GM15510 (cell line): ENCODE results near the gene NEK1.

Experiments used
- POLR2A ChIP-seq: IDR thresholded peaks from 3 replicates; pipeline ENCODE4 v1.6.1; 2011; ENCODE audit warnings: borderline replicate concordance; ENCODE audit not compliant: insufficient read length; ENCODE audit errors: extremely low read depth

The NEK1 gene

DNA sequence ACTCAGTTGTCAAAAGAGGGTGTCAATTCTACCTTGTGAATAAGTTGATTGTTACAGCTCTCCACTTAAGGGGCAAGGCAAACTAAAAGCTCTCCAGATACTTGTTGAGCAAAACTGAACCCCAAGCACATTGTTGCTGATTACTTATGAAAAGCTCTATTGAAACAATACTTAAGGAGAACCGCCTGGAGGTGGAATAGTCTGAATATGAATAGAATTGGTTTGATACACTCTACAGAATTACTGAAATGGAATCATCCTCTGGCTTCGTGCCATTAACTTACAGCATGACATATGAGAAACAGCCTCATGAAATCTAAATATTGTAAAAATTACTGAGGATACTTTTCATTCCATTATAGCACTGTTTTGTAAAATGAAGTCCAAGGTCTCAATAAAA lies 214.6 kb downstream of the NEK1 start:
- no peak for TF ChIP-seq POLR2A

DNA sequence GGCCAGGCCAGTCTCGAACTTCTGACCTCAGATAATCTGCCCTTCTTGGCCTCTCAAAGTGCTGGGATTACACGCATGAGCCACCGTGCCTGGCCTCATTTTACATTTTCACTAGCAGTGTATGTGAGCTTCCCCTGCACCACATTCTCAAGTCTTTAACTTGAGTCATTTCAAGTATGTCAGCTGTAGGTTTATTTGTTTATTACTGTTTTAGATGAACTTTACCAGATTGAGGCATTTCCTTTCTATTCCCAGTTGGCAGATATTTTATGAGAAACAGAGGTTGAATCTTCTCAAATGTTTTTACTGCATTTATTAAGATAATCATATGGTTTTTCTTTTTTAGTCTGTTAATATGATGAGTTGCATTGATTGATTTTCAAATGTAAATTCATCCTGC lies 227.0 kb downstream of the NEK1 start:
- TF ChIP-seq POLR2A, result no peak

DNA sequence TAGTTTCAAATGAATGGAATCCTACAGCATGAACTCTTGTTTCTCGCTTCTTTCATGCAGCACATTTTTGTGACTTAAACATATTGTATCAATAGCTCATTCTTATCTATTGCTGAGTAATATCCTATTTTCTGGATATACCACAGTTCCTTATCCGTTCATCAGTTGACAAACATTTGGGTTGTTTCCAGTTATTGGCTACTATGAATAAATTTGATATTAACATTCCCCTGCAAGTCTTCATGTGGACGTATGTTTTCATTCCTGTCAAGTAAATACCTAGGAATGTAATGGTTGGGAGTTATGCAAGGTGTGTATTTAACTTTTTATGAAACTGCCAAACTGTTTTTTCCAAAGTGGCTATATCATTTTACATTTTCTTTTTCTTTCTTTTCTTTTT lies 227.6 kb downstream of the NEK1 start:
- no peak for TF ChIP-seq POLR2A

DNA sequence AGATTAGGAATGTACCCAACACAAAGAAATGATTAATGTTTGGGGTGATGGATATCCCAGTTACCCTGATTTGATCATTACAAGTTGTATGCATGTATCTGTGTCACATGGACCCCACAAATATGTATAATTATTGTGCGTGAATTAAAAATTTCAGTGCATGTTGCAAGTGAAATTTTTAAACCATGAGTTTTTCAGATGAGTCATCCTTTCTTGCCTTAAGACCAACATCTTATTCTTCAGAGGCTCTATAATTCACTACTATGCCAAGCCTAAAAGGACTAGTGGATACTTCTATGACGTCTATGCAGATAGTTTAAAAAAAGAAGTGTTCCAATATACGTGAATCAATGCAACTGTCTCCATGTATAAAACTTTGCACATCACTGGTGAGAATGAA lies 228.7 kb downstream of the NEK1 start:
- TF ChIP-seq POLR2A, result no peak

DNA sequence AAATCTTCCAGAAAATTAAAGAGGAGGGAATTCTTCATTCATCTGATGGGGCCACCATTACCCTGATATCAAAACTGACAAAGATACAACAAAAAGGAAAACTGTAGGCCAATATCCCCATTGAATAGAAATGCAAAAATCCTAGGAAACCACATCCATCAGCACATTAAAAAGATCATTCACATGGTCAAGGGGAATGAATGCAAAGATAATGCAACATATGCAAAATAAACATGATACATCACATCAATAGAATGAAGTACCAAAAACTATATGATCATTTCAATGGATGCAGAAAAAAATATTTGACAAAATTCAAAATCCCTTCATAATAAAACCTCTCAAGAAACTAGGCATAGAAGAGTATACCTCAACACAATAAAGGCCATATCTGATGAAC lies 232.7 kb downstream of the NEK1 start:
- no peak for TF ChIP-seq POLR2A

DNA sequence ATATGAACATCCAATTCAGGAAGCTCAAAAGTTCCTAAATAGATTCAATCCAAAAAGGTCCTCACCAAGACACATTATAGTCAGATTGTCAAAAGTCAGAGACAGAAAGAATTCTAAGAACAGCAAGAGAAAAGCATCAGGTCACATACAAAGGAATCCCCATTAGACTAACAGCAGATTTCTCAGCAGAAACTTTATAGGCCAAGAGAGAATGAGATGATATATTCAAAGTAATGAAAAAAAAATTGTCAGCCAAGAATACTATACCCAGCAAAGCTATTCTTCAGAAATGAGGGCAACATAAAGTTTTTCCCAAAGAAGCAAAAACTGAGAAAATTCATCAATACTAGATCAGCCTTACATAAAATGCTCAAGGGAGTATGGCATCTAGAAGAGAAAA lies 235.0 kb downstream of the NEK1 start:
- TF ChIP-seq POLR2A, result no peak

DNA sequence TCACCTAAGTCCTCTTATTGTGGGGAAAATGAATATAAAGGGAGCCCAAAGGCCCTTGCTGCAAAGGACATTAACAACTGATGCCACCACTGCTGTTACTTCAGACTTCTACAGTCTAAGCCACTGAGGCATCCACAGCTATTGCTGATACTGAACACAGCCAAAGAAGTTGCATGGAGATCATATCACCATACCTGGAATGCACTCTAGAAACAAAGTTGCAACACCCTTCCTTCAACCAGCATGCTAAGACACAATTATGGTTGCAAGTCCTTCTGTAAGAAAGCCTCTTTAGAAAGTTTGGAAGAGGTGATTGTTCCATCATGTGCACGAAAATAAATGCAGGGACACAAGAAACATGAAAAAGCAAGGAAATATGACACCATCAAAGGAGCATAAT lies 236.0 kb downstream of the NEK1 start:
- TF ChIP-seq POLR2A, result no peak

DNA sequence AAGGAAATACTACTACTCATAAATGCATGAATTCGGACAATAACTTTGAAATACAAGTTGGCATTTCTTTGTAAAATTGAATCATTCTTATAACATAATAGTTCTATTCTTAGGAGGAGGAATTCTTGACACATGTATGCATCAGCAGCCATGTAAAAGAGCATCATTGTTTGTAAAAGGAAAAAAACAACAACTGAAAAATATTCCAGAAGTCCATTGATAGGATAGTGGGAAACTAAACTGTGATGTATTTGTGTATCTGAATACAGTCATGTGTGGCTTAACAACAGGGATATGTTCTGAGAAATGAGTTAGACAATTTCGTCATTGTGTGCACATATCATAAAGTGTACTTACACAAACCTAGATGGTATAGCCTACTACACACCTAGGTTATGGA lies 239.6 kb downstream of the NEK1 start:
- TF ChIP-seq POLR2A, result no peak

DNA sequence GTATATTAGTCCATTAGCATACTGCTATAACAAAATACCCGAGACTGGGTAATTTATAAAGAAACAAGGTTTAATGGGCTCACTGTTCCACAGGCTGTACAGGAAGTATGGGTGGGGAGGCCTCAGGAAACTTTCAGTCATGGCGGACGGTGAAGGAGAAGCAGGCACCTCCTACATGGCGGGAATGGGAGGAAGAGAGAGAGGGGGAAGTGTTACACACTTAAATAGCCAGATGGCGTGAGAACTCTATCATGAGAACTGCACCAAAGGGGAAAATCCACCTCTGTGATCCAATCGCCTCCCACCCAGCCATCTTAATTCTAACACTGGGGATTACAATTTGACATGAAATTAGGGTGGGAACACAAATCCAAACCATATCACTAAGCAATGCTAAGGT lies 242.7 kb downstream of the NEK1 start:
- TF ChIP-seq POLR2A, result no peak

DNA sequence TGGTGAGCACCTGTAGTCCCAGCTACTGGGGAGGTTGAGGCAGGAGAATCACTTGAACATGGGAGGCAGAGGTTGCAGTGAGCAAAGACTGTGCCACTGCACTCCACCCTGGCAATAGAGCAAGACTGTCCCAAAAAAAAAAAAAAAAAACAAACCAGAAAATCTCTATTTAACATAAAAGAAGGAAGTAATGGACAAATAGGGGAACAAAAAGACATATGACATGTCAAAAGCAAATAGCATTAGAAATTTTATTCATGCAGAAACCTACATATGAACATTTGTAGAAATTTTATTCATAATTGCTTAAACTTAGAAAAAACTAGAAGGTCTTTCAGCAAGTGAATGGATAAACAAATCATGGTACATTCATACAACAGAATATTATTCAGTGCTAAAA lies 244.6 kb downstream of the NEK1 start:
- no peak for TF ChIP-seq POLR2A

DNA sequence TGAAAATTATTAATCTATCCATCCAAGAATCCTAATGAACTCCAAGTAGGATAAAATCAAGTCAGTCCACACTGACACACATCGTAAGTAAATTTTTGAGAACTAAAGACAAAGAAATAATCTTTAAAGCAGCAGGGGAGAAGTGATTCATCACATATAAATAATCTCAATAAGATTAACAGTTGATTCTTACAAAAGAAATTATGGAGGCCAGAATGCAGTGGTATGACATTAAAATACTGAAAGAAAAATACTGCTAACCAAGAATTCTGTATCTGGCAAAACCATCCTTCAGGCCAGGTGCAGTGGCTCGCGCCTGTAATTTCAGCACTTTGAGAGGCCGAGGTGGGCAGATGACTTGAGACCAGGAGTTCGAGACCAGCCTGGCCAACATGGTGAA lies 245.6 kb downstream of the NEK1 start:
- no peak for TF ChIP-seq POLR2A

DNA sequence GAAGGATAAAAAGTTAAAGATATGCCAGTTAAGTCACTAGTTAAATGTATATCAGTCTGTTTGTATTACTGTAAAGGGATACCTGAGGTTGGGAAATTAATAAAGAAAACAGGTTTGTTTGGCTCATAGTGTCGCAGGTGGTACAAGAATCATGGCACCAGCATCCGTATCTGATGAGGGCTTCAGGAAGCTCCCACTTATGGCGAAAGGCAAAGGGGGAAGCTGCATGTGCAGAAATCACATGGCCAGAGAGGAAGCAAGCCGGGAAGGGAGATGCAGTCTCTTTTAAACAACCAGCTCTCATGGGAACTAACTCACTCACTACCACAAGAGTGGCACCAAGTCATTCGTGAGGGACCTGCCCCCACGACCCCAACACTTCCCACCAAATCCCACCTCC lies 249.8 kb downstream of the NEK1 start:
- TF ChIP-seq POLR2A, result no peak

DNA sequence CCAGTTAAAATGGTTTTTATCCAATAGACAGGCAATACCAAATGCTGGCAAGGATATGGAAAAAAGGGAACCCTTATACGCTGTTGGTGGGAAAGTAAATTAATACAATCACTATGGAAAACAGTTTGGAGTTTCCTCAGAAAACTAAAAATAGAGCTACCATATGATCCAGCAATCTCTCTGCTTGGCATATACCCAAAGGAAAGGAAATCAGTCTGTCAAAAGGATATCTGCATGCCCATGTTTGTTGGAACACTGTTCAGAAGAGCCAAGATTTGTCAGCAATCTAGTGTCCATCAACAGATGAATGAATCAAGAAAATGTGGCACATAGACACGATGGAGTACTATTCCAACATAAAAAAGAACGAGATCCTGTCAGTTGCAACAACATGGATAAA lies 250.6 kb downstream of the NEK1 start:
- no peak for TF ChIP-seq POLR2A

DNA sequence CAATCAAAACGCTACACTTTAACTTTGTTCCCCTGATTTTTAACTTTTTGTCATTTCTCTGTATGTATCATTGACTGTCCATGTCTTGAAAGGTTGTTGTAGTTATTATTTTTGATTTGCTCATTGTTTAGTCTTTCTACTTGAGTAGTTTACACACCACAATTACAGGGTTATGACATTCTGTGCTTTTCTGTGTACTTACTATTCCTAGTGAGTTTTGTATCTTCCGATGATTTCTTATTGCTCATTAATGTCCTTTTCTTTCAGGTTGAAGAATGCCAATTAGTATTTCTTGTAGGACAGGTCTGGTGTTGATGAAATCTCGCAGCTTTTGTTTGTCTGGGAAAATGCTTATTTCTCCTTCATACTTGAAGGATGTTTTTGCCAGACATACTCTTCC lies 252.4 kb downstream of the NEK1 start:
- TF ChIP-seq POLR2A, result no peak

DNA sequence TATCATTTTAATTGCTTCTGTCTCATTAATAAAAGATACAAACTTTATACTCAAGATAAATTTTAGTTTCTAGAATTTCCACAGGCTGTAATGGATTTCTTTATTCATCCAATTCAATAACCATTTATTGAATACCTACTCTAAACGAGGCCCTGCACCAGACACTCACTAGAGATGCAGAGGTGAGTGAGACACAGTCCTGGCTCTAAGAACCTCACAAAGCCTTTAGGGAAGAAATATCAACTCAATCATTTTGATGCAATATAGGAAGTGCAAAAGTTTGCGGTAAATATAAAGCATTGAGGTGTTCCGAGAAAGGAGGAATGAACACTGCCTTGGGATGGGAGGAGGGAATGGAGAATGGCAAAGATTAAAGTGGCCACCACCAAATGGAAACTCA lies 260.0 kb downstream of the NEK1 start:
- no peak for TF ChIP-seq POLR2A

DNA sequence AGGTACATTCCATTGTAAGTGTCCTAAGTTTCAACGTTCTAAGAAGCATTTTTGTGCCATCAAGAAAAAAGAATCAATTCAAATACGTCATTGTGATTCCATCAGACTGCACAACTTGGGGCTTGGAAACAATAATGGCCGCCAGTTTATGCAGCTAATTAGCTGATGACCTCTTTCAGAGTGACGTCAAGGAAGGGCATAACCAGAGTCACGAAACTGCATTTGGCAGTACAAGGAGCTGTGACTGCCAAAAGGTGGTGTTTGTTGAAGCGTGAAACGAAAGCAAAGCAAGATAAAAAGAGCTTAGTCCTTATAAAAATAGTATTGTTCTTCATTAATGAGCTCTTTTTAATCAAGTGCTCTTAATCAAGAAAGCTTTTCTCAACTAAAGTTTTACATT lies 260.5 kb downstream of the NEK1 start:
- no peak for TF ChIP-seq POLR2A

DNA sequence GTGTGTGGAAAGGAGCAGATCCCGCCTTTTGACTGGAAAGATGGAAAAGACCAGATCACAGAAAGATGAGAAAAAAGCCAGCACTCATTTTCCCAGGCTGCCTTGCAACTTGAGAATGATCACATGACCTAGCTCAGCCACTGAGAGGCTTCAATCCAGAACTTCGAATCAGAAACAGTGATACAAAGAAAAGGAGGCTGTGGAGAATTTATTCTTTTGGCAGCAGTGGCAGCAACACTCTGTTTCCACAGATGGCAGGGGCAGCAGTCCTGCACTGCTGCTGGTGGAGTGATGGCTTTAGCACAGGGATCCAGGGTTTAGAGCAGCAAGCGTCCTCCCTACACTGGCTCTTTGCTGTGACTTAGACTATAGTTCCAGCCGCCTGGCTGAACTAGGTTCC lies 263.8 kb downstream of the NEK1 start:
- TF ChIP-seq POLR2A, result no peak
